ENCODE measurements around the gene PDE4D. TPM values are rescaled to one million over a fixed set of nuclear protein-coding genes. Genes with fewer than 3 reads are reported as not detected.

PDE4D gene
- total RNA-seq, 1 experiment from 2014 or later = 5.3 TPM

DNA sequence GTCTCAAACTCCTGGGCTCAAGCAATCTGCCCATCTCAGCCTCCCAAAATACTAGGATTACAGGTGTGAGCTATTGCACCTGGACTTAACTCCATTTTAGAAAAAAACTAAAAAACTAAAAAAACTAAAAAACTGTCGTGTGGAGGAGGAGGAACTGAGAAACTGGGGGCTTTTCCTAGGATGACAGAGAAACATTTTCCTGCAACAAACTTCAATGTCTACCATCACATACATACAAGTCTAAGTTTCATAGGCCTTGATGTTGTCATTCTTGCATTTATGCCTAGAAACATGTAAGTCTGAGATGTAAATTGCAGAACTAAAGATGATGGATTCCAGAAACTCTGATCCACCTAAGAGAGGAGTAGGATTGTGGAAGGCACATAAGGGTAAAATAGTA lies 753.8 kb downstream of the PDE4D start:
- DNase-seq = no peak
- Histone ChIP-seq H3K27me3 (ENCODE audit: control insufficient read depth, insufficient read depth, low read length) (no peaks in the 10 kb centered on the region), H3K36me3 (replicated peaks; ENCODE audit: control insufficient read depth, insufficient read depth, low read length) (no peaks in the 10 kb centered on the region), H3K4me3 (ENCODE audit: insufficient read depth, low read depth, low read length) (no peak overlapping the region)

DNA sequence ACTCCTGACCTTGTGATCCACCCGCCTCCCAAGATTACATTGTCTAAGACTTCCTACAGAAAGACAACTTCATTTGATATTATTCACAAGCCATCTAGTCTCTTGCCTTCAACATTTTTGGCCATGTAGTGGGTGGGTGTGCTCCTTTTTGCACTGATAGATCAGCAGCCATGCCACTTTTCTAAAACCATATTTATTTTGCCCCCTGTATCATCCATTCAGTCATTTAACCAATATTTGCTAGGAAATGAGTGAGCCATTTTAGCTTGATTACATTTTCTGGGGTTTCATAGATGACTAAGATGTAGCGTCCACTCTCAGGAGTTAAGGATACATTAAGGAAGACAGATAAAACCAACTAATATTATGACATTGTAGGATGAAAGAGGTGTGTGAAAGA lies 755.0 kb downstream of the PDE4D start:
- H3K36me3 ChIP-seq (replicated peaks; ENCODE audit: control insufficient read depth, insufficient read depth, low read length) = no peaks in the 10 kb centered on the region
- no peak overlapping the region for H3K4me3 ChIP-seq (ENCODE audit: insufficient read depth, low read depth, low read length)
- no peaks in the 10 kb centered on the region for H3K27me3 ChIP-seq (ENCODE audit: control insufficient read depth, insufficient read depth, low read length)
- DNase-seq = no peak

DNA sequence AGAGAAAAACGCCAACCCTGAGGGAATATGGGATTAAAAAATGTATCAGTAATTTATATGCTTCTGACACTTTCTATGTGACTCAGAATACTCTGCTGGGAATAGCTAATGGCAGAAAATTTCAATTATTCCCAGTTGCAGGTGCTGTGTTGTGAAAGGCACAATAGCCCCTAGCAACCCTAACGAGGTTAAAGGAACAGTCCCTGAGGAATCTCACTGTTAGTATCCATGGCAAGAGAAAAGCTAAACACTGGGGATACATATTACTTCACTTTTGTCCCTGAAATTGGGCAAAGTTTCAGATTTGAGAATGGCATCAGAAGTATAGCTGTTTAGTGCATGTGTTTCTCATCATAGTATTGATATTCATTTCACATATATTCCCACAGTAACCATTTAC lies 755.7 kb downstream of the PDE4D start:
- H3K4me3 ChIP-seq (ENCODE audit: insufficient read depth, low read depth, low read length) = no peak overlapping the region
- DNase-seq = no peak
- H3K36me3 ChIP-seq (replicated peaks; ENCODE audit: control insufficient read depth, insufficient read depth, low read length) = no peaks in the 10 kb centered on the region
- no peaks in the 10 kb centered on the region for H3K27me3 ChIP-seq (ENCODE audit: control insufficient read depth, insufficient read depth, low read length)

DNA sequence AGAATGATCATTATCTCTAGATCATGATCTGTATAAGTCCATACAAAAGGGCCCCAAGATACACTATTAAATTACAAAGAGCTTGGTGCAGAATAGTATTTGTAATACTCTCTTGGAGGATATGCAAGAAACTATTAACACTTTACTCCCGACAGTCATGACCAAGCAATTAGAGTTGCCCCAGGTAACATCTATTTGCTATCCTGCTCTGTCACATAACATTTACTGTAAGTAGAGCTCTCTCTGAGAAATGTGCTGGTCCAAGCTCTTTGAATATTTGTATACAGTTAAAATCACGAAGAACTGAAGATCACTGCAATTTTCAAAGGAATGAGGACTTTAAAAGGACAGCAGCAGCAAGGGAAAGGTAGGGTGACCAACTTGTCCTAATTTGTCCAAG lies 757.0 kb downstream of the PDE4D start:
- DNase-seq = no peak
- Histone ChIP-seq H3K4me3 (ENCODE audit: insufficient read depth, low read depth, low read length) (no peak overlapping the region), H3K36me3 (replicated peaks; ENCODE audit: control insufficient read depth, insufficient read depth, low read length) (no peaks in the 10 kb centered on the region), H3K27me3 (ENCODE audit: control insufficient read depth, insufficient read depth, low read length) (no peaks in the 10 kb centered on the region)

DNA sequence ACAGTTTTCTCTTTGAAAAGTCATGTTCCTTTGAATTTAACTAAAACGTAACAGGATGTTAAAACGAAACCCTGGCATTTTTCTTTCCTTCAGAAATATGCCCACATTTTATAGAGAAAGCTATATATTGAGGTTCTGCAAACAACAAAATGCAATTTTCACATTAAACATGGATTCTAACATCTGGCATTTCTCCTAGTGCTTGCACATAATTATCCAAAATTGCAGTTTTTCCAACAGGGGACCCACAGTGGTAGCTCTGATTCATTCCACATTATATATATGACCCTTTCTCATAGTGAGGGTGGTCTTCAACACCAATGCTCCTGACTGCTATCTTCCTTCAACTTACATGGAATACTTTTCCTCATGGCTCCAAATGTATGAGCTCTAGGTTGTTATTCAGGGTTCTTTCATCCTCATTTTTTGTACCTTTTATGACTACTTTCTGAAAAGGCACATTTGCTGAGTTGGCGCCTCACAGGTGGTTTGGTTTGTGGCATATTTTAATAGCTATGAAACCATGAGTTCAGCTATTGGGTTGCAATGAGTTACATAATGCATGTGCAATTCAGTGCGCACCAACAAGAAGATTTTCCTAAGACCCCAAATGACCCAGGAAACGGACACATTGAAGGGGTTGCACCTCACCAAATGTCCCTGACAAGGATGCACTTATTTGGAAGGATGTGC lies 758.9 kb downstream of the PDE4D start:
- Histone ChIP-seq H3K36me3 (replicated peaks; ENCODE audit: control insufficient read depth, insufficient read depth, low read length) (no peaks in the 10 kb centered on the region), H3K4me3 (ENCODE audit: insufficient read depth, low read depth, low read length) (no peak overlapping the region), H3K27me3 (ENCODE audit: control insufficient read depth, insufficient read depth, low read length) (no peaks in the 10 kb centered on the region)
- DNase-seq = no peak

DNA sequence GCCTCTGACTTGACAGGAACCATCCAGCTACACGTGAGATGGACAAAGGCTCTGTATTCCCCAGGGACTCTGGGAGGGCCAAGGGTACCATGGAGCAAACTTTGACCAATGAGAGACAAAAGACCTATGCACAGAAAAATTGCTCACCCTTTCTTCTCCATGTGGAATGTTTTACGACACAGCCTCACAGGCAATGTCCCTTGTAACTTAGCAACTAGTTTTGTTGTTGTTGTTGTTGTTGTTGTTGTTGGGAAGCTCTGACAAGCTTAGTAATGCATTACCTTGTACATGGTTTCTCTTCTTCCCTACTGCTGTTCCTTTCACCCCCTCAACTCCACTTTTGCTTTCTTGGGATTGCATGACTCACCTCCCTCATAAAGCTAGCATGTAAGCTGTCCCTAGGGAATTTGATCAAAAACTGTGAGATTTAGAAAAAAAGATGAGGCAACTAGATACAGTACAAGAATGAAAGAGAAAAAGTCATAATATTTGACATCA lies 759.7 kb downstream of the PDE4D start:
- DNase-seq = no peak
- Histone ChIP-seq H3K27me3 (ENCODE audit: control insufficient read depth, insufficient read depth, low read length) (no peaks in the 10 kb centered on the region), H3K4me3 (ENCODE audit: insufficient read depth, low read depth, low read length) (no peak overlapping the region), H3K36me3 (replicated peaks; ENCODE audit: control insufficient read depth, insufficient read depth, low read length) (no peaks in the 10 kb centered on the region)

DNA sequence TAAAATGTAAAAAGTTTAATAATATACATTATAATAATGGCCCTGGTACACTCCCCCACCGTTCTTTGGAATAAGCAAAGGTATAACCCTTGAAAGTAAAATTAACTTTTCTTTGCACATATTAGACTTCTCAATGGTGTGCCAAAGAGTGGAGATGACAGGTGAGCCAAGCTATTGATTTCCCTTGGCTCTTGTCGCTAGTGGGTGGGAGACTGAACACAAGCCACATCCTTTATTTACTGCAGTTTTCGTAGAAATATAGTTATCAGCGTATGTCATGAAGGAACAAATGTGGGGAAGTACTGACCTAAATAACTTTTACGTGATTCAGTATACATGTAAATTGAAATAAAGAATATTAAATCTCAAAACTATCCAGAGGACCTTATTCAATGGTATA lies 761.4 kb downstream of the PDE4D start:
- no peaks in the 10 kb centered on the region for H3K27me3 ChIP-seq (ENCODE audit: control insufficient read depth, insufficient read depth, low read length)
- H3K36me3 ChIP-seq (replicated peaks; ENCODE audit: control insufficient read depth, insufficient read depth, low read length) = no peaks in the 10 kb centered on the region
- DNase-seq = no peak
- H3K4me3 ChIP-seq (ENCODE audit: insufficient read depth, low read depth, low read length) = no peak overlapping the region

DNA sequence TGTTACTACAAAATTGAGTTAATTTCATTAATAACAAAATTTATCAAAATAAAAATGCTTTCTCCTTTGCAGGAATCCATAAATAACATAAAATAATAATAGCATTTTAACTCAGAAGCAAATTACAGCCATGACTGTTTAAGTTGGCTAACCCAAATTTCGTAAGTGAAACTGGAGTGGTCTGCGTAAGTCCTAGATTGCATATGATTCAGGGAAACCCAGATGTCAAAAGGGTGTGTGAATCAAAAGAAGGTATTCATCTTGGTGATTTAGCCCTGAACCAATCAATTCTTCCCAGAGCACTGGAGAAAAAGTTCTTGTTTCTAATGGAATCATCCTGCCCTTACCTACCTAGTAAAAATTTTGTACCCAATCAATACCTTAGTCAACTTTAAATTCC lies 763.1 kb downstream of the PDE4D start:
- no peak for DNase-seq
- Histone ChIP-seq H3K36me3 (replicated peaks; ENCODE audit: control insufficient read depth, insufficient read depth, low read length) (no peaks in the 10 kb centered on the region), H3K4me3 (ENCODE audit: insufficient read depth, low read depth, low read length) (no peak overlapping the region), H3K27me3 (ENCODE audit: control insufficient read depth, insufficient read depth, low read length) (no peaks in the 10 kb centered on the region)

DNA sequence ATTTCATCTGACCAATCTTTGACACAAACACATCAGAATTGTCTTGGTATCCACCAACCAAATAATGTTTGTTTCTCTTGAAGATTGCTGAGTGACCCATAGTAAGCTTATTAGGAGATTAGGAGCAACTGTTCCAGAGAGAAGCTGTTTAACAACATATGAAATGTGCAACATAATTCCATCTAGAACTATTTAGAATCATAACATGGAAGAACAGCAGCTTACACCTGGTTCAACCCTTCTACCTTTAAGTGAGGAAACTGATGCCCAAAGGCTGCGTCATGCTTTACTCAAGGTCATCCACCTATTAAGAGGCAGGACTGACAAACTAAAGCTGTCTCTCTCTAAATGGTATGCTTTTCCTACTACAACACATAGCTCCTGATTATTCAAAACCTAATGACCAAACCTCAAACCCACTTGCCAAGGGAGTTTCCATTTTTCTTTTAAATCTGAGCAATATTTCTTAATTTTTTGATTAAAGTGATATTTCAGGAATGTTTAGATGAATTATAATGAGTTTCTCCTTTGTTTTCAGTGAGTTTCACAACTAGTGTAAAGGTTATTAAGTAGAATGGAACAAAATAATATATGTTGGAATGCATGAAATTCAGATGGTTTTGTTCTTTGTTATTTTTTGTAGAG lies 764.8 kb downstream of the PDE4D start:
- Histone ChIP-seq H3K4me3 (ENCODE audit: insufficient read depth, low read depth, low read length) (no peak overlapping the region), H3K27me3 (ENCODE audit: control insufficient read depth, insufficient read depth, low read length) (no peaks in the 10 kb centered on the region), H3K36me3 (replicated peaks; ENCODE audit: control insufficient read depth, insufficient read depth, low read length) (no peaks in the 10 kb centered on the region)
- no peak for DNase-seq

DNA sequence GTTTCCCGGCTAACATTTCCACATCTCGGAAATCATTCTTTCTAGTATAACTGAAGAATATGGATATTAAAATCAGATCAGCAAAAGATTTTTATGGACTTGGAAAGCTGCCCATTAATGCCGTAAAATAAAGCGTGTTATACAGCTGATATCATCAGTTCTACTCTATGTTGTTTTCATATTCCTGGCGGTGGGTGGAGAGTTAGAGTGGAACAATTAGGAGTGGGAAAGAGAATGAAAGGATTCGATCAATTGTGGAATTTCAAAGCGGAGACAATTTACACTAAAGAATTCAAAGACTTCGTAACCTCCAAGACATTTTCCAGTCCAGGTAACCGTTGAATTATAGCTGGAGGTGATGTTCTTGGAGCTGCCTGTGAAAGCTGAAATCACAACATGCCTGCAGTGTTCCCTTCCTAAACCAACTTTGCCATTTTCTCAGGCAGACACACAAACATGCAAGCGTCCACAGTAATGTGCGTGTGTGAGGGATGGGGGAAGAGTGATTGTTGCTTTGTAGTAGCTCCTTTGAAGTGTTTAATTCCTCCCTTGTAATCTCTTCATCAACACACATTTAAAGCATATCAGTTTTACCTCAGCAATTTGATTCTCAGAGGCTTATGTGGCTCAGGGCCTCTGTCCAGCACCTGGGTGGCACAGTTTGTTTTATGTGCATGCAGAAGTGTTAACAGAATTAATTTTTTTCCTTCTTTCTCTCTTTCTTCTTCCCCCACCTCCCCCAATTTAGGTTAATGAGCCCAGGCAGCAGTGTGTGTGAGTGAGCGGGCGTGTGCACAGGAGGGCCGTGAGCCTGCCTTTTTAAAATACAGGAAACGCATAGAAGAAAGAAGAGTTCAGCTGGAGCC lies 766.6 kb downstream of the PDE4D start:
- no peak for DNase-seq
- Histone ChIP-seq H3K4me3 (ENCODE audit: insufficient read depth, low read depth, low read length) (peak overlapping the region; percentile 1; the same call in 1 of the 2 replicates), H3K36me3 (replicated peaks; ENCODE audit: control insufficient read depth, insufficient read depth, low read length) (no peaks in the 10 kb centered on the region), H3K27me3 (ENCODE audit: control insufficient read depth, insufficient read depth, low read length) (no peaks in the 10 kb centered on the region)

DNA sequence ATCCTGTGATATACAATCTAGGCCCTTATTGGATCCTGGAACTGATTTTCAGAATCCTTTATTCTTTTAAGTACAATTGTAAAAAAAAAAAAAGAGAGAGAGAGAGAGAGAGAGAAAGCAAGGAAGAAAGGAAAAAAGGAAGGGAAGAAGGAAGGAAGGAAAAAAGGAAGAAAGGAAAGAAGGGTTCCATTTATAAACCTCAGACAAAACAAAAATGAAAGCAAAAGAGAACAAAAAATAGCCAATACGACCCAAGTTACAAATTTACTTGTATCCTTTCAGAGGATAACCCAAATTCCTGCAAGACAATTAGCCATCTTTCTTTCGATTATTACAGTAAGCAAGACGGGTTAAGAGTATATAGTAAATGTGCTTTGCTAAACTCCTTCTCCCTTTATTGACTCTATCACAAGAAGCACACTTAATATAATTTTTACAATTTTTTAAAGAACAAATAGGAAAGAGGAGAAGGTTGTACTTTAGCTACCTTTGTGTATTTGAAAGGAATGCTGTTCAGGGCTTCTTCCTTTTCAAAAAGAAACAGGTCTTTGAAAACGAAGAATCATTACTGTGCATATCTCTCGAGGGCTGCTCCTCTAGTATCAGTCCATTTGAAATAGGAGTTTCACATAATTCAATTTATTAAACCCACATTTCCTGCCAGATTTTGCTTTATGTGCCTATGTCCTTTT lies 767.4 kb downstream of the PDE4D start:
- H3K36me3 ChIP-seq (replicated peaks; ENCODE audit: control insufficient read depth, insufficient read depth, low read length) = no peaks in the 10 kb centered on the region
- no peak for DNase-seq
- H3K27me3 ChIP-seq (ENCODE audit: control insufficient read depth, insufficient read depth, low read length) = no peaks in the 10 kb centered on the region
- H3K4me3 ChIP-seq (ENCODE audit: insufficient read depth, low read depth, low read length) = no peak overlapping the region

DNA sequence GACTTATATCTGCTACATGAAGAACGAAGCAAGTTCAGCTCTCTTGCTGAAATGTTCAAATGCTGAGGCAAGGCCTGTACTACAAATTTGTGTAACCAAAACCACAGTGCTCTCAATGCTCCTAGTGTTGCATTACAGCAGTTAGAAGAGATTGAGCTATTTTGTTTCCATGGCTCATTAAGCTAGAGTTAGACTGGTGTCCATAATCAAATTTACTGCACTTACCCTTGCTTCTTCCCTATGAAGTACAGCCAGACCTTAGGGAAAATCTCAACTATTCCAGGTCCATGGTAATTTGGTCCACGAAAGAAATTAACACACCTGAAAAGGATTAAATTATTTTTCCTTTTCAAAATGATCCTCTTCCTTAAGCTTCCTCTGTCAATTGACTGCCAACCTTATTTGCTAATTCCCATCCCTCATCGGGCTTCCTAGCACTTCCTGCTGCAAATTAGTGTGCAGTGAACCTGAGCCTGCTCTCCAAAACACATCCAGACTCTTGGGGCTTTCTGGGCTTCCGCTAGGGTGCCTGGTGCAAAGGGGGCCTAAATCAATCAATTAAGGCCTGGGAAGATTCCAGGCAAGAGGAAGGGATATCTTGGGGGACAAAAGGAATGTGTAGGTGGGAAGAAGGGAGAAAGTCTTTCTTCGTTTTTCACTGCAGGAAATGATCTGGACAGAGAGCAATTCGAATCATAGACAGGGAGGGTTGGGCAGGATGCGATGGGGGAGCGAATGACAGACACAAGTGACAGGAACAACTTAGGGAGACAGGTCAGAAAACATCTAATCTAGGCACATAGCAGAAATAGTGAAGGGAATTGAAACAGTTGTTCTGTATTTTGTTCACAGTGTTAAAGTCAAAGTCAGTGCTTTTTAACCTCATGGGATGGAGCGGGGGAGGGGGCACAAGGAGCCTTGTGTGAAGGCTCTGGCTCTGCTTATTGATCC lies 768.2 kb downstream of the PDE4D start:
- Histone ChIP-seq H3K27me3 (ENCODE audit: control insufficient read depth, insufficient read depth, low read length) (no peaks in the 10 kb centered on the region), H3K36me3 (replicated peaks; ENCODE audit: control insufficient read depth, insufficient read depth, low read length) (no peaks in the 10 kb centered on the region), H3K4me3 (ENCODE audit: insufficient read depth, low read depth, low read length) (no peak overlapping the region)
- DNase-seq = no peak

DNA sequence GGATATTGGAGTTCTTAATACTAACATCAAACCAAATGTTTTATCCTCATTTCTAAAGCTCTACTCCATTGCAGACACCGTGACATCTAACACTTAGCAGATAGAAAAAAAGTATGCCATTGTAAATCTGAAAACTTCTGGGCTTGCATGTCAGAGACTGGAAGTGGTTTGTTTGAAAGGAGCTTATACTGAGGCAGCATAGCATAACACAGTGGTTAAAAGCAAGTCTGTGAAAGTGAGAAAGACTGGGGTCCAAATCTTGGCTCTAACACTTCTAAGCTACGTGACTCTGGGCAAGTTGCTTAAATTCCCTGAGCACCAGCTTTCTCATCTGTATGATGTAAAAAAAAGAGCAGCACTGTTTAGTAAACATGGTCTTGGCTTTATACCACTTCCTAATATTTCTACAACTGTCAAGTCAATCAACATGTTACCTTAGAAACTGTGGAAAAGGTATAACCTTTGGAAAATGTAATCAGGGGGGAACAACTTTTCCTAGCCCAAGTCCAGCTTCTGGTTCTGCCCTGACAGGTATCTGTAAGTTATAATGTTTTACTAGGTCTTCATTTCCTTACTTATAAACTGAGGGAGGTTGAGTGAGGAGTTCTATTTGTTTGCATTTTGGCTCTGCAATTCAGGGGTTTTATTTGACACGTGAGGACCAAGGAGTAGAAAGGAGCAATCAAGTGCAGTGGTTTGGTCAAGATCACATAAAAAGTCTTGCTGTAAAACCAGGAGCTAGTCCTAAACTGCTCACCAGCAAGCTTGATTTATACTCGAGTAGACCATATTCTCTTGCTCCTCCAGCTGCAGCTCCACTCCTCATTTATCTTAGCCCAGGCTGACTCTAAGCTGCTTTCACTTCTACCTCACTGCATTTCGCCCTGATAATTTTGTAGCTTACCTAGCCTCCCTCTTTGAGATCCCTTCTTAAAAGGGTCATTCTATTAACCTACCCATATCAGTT lies 769.6 kb downstream of the PDE4D start:
- H3K4me3 ChIP-seq (ENCODE audit: insufficient read depth, low read depth, low read length) = no peak overlapping the region
- H3K27me3 ChIP-seq (ENCODE audit: control insufficient read depth, insufficient read depth, low read length) = no peaks in the 10 kb centered on the region
- H3K36me3 ChIP-seq (replicated peaks; ENCODE audit: control insufficient read depth, insufficient read depth, low read length) = no peaks in the 10 kb centered on the region
- DNase-seq = no peak

Data from H7 (cell line).